ENCODE results near the gene PC.

DNA sequence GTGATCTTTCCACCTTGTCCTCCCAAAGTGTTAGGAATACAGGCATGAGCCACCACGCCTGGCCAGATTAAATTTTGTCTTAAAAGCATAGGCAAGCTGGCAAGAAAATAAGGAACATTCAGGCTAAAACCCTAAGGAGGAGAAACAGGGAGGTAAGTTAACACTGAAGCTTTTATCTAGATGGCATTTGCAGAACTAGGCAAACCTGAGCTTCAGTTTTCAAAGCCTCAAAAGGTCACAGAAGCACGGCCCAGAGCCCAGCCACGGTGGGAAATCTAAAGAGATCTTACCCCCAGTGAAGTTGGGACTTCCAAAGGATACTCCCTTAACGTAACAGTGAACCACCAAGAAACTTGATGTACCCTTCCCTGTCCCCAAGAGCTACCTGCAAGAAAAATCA lies 28.4 kb downstream of the PC start:
- no peak for TF ChIP-seq CTCF (IDR thresholded peaks at IDR 0.05; ENCODE audit: extremely low read depth in 1 of 2, insufficient read depth in 1 of 2, low read depth in 1 of 2, low read length in 2 of 2)
- no peak for TF ChIP-seq JUN (IDR thresholded peaks at IDR 0.05; ENCODE audit: borderline replicate concordance, insufficient read depth, insufficient read length, low read depth)

Measured in endothelial cell of umbilical vein (primary cell).